HUES6 (cell line): ENCODE results near the gene APOL2.
"Not testable (repeated sequence)": the region's sequence is repeated elsewhere in the genome, so short reads cannot be mapped to it uniquely, and the experiment has no call there.

Experiments used
- H3K27ac ChIP-seq: 2 replicates; pipeline ENCODE4 v1.7.0; 2013; ENCODE audit warnings: low read depth, mild to moderate bottlenecking, low read length, inconsistent platforms
- H3K27me3 ChIP-seq: 2 replicates; pipeline ENCODE4 v1.6.1; 2013; ENCODE audit warnings: low read length; ENCODE audit not compliant: control insufficient read depth, insufficient read depth
- H3K36me3 ChIP-seq: 2 replicates; pipeline ENCODE4 v1.6.1; 2013; ENCODE audit warnings: low read length; ENCODE audit not compliant: control insufficient read depth, insufficient read depth
- H3K4me1 ChIP-seq: 2 replicates; pipeline ENCODE4 v1.6.1; 2013; ENCODE audit warnings: low read length; ENCODE audit not compliant: control insufficient read depth, insufficient read depth
- H3K4me3 ChIP-seq: 2 replicates; pipeline ENCODE4 v1.5.1; 2013; ENCODE audit warnings: low read depth, low read length
- H3K9ac ChIP-seq: one replicate; pipeline ENCODE4 v1.6.1; 2013; ENCODE audit warnings: mild to moderate bottlenecking, low read length
- H3K9me3 ChIP-seq: 2 replicates; pipeline ENCODE4 v1.6.1; 2013; ENCODE audit warnings: low read depth, low read length; ENCODE audit not compliant: control insufficient read depth, insufficient read depth

Gene APOL2

DNA sequence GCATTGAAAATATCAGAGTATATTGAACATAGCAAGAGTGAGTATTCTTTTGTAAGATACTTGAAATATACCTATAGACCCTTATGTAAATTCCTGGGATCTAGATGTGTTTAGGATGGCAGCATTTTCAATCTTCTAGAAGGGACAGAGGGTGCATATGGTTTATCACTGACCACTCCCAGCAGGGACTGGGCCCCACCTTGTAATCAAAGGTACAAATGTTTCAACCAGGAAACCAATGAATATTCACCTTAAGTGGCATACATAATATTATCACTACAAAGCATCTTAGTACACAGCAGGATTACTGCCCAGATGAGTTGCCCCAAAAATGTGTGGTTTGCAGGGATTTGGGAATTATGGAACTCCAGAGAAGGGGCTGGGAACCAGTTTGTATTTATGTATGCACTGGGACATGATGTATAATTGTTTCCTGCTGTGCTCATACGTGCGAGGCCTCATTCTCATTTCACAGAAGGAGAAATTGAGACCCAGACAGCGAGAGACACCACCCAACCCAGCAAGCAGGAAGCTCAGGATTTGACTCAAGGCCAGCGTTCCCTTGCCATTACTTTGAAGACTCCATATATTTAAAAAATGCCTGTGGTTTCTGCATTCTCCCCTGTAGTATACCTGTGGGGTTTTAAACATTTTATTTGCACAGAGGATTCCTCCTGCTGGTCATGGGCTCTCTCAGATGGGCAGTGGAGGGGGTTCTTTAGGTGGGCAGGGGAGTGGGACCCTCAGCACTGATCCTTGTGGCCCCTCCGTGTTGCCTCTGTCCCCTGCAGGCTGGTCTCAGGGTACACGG is 42.9 kb downstream of the APOL2 start:
- Histone ChIP-seq H3K36me3 (no peaks in the 10 kb centered on the region), H3K4me1 (peaks cover 18% of the 10 kb centered on the region), H3K27ac (no peak overlapping the region), H3K9ac (no peak overlapping the region), H3K4me3 (no peak overlapping the region), H3K27me3 (no peaks in the 10 kb centered on the region; the same call in 1 of the 2 replicates), H3K9me3 (peaks cover 3% of the 10 kb centered on the region; the same call in 1 of the 2 replicates)

DNA sequence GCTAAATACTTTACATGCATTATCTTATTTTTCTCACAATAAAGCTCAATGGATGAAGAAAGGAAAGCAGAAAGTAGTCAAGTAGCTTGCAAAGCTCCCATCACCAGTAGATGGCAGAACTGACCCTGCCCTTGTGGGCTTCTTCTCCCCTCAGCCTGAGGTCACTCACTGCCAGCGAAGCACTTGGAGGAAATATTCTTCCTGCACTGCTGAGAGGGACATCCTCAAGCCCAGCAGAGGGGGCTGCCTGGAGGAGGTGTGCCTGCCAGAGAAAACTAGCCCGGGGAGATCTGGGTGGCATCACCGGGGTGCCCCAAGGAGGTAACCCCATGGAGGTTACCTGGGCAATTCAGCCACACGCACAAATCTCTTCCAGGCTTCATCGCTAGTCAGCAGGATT is 44.4 kb downstream of the APOL2 start:
- H3K4me3 ChIP-seq, result no peak overlapping the region
- H3K27ac ChIP-seq, result no peak overlapping the region
- H3K36me3 ChIP-seq, result no peaks in the 10 kb centered on the region
- peaks cover 10% of the 10 kb centered on the region; the same call in 1 of the 2 replicates for H3K9me3 ChIP-seq
- H3K4me1 ChIP-seq, result peaks cover 18% of the 10 kb centered on the region
- no peaks in the 10 kb centered on the region for H3K27me3 ChIP-seq
- no peak overlapping the region for H3K9ac ChIP-seq

DNA sequence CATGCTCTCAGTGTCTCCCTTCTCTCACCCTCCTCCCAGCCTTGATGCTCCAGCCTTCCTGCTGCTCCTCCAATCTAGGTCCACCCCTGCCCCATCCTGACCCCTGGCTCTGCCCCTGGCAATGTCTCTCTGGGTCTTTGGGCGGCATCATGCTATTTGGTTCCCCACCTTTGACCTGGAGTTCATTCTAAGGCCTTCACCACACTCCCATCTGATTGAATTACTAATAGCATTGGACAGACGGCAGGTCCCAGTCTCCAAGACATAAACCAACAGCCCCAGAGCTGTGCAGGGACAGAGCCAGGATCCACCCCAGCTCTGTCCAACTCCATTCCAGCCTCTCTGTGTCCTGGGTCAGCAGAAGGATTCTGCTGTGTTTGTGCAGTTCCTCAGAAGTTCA is 44.9 kb downstream of the APOL2 start:
- Histone ChIP-seq H3K9ac (no peak overlapping the region), H3K9me3 (peaks cover 10% of the 10 kb centered on the region; the same call in 1 of the 2 replicates), H3K4me1 (peaks cover 23% of the 10 kb centered on the region), H3K36me3 (no peaks in the 10 kb centered on the region), H3K4me3 (no peak overlapping the region), H3K27ac (no peak overlapping the region), H3K27me3 (no peaks in the 10 kb centered on the region)

- Histone ChIP-seq H3K4me3 (no peak overlapping the region), H3K4me1 (peaks cover 23% of the 10 kb centered on the region), H3K27me3 (no peaks in the 10 kb centered on the region), H3K9ac (no peak overlapping the region), H3K9me3 (peaks cover 10% of the 10 kb centered on the region; the same call in 1 of the 2 replicates), H3K27ac (no peak overlapping the region), H3K36me3 (no peaks in the 10 kb centered on the region)
These were observed 45.8 kb downstream of the APOL2 start for GRCh38 chr22:36193577-36193976.

- no peak overlapping the region for H3K27ac ChIP-seq
- H3K4me3 ChIP-seq, result no peak overlapping the region
- peaks cover 10% of the 10 kb centered on the region; the same call in 1 of the 2 replicates for H3K9me3 ChIP-seq
- H3K27me3 ChIP-seq, result no peaks in the 10 kb centered on the region
- H3K4me1 ChIP-seq, result peaks cover 23% of the 10 kb centered on the region
- H3K9ac ChIP-seq, result no peak overlapping the region
- H3K36me3 ChIP-seq, result no peaks in the 10 kb centered on the region
These were observed 46.2 kb downstream of the APOL2 start for GRCh38 chr22:36193171-36193570.

GRCh38 chr22:36192542-36192941 is 46.8 kb downstream of the APOL2 start:
- Histone ChIP-seq H3K4me1 (peaks cover 17% of the 10 kb centered on the region), H3K9ac (no peak overlapping the region), H3K27ac (no peak overlapping the region), H3K36me3 (no peaks in the 10 kb centered on the region), H3K4me3 (no peak overlapping the region), H3K9me3 (peaks cover 10% of the 10 kb centered on the region; the same call in 1 of the 2 replicates), H3K27me3 (no peaks in the 10 kb centered on the region)

- no peaks in the 10 kb centered on the region for H3K27me3 ChIP-seq
- H3K9ac ChIP-seq, result no peak overlapping the region
- H3K4me1 ChIP-seq, result peaks cover 5% of the 10 kb centered on the region
- H3K9me3 ChIP-seq, result peaks cover 10% of the 10 kb centered on the region; the same call in 1 of the 2 replicates
- H3K27ac ChIP-seq, result no peak overlapping the region
- H3K4me3 ChIP-seq, result no peak overlapping the region
- no peaks in the 10 kb centered on the region for H3K36me3 ChIP-seq
These were observed 48.1 kb downstream of the APOL2 start for GRCh38 chr22:36191106-36191836.

GRCh38 chr22:36187862-36188261 is 51.5 kb downstream of the APOL2 start:
- H3K36me3 ChIP-seq, H3K4me3 ChIP-seq, H3K27me3 ChIP-seq, H3K9ac ChIP-seq, H3K27ac ChIP-seq, H3K9me3 ChIP-seq: not testable (repeated sequence)
- H3K4me1 ChIP-seq, result peaks cover 14% of the 10 kb centered on the region

DNA sequence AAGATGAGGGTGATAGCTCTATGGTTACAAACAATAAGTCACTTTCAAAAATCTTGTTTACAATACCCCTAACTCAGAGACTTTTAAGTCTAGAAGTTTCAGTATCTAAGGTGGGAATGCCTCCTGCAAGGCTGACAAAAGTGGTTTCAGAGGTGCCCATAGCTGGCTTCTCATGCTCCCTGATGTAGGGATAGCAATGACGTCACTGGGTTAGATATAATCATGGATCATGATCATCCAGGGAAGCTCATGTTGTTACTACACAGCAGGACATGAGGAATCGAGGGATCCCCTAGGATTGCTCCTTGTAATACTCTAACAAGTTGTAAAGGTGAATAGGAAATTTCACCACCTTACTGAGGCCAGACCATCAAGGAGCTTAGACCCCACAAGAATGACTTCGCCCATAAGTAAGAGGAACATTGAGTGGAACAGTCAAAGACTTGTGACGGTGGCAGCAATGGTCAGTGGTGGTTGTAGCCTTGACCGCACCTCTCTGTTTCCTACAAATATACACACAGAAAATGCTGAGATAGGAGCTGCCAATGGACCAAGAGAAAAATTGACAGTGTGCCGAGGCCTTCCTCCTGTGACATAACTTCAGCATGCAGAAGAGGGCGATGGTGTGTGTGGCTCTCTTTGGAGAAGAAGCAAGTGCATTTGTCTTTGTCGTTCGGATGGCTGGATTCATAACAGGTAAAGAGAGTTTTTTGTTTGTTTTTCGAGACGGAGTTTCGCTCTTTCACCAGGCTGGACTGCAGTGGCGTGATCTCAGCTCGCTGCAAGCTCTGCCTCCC is 53.3 kb downstream of the APOL2 start:
- Histone ChIP-seq H3K36me3 (no peaks in the 10 kb centered on the region), H3K27me3 (no peaks in the 10 kb centered on the region; the same call in 1 of the 2 replicates), H3K9me3 (peaks cover 2% of the 10 kb centered on the region; the same call in 1 of the 2 replicates), H3K27ac (no peak overlapping the region), H3K9ac (no peak overlapping the region), H3K4me1 (peaks cover 14% of the 10 kb centered on the region), H3K4me3 (no peak overlapping the region)

DNA sequence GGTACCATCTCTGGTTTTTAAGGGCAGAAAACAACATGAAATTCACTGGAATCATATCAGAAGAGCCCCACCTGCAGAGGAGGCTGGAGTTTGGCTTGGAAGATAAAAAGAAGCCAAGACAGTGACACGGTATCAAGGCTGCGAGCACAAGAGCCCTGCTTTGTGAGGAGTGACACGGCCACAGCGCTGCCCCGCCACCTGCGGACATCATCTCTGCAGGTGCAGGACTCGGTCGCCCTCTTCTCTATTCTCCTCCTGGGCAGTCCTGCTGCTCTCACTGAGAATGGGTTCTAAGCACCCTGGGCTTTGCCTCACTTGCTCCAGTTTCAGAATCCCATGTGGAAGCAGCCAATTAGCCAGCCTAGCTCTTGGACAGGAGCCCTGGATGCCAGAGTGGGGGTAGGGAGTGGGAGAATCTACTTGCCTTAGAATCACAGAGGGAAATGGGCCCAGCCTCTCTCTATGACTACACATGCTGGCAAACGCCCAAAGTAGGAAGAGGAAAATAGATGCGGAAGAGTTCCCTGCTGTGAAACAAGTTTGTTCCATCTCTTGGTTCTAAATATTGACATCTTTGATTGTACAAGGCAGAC is 54.8 kb downstream of the APOL2 start:
- Histone ChIP-seq H3K4me1 (peaks cover 10% of the 10 kb centered on the region), H3K27me3 (no peaks in the 10 kb centered on the region; the same call in 1 of the 2 replicates), H3K9me3 (no peaks in the 10 kb centered on the region), H3K9ac (no peak overlapping the region), H3K27ac (no peak overlapping the region), H3K4me3 (no peak overlapping the region), H3K36me3 (no peaks in the 10 kb centered on the region)
